ENCODE data around the gene HDAC3.

DNA sequence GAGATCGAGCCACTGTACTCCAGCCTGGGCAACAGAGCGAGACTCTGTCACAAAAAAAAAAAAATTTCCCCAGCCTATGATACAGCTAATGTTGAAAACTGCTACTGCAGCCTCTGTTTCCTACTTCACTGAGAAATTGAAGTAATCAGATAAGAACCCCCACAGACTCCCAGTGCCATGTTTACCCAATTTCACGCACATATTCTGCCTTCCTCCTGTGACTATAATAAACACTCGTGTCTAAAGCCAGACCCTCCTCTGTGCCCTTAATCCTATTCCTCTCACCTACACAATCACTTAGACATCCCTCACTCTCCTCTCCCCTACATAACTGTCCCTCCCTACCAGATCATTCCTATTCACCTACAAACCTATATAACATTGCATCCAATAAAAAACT lies 39.0 kb upstream of the HDAC3 start:
- TF ChIP-seq EZH2phosphoT487 (IDR thresholded peaks at IDR 0.05; ENCODE audit: borderline replicate concordance, low read length) (no peak), EZH2 (IDR thresholded peaks at IDR 0.05; ENCODE audit: low read length, unreplicated experiment) (no peak)
- TF ChIP-seq, protein P1, sequence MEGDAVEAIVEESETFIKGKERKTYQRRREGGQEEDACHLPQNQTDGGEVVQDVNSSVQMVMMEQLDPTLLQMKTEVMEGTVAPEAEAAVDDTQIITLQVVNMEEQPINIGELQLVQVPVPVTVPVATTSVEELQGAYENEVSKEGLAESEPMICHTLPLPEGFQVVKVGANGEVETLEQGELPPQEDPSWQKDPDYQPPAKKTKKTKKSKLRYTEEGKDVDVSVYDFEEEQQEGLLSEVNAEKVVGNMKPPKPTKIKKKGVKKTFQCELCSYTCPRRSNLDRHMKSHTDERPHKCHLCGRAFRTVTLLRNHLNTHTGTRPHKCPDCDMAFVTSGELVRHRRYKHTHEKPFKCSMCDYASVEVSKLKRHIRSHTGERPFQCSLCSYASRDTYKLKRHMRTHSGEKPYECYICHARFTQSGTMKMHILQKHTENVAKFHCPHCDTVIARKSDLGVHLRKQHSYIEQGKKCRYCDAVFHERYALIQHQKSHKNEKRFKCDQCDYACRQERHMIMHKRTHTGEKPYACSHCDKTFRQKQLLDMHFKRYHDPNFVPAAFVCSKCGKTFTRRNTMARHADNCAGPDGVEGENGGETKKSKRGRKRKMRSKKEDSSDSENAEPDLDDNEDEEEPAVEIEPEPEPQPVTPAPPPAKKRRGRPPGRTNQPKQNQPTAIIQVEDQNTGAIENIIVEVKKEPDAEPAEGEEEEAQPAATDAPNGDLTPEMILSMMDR (conservative IDR thresholded peaks at IDR 0.05; ENCODE audit: low read depth, low read length): no peak

All from PC-3 (cell line).